ENCODE results near the gene IKBIP.
"Not testable (repeated sequence)": the region's sequence is repeated elsewhere in the genome, so short reads cannot be mapped to it uniquely, and the experiment has no call there.

Gene IKBIP

GRCh38 chr12:98635657-98636323 lies 8.8 kb downstream of the IKBIP start:
- no peak for DNase-seq

- no peak for DNase-seq
Measured at GRCh38 chr12:98618952-98619351, 25.6 kb downstream of the IKBIP start.

GRCh38 chr12:98612696-98613334 lies 31.8 kb downstream of the IKBIP start:
- DNase-seq: no peak

- no peak for DNase-seq
Measured at GRCh38 chr12:98610596-98610995, 34.0 kb downstream of the IKBIP start.

- DNase-seq: no peak
Measured at GRCh38 chr12:98606359-98606988, 38.1 kb downstream of the IKBIP start.

GRCh38 chr12:98601924-98602323 lies 42.7 kb downstream of the IKBIP start:
- DNase-seq: no peak

GRCh38 chr12:98597313-98597712 lies 47.3 kb downstream of the IKBIP start:
- DNase-seq: not testable (repeated sequence)

- no peak for DNase-seq
Measured at GRCh38 chr12:98595243-98595988, 49.2 kb downstream of the IKBIP start.

- no peak for DNase-seq
Measured at GRCh38 chr12:98594050-98594835, 50.3 kb downstream of the IKBIP start.

- DNase-seq: peak; percentile 86
Measured at GRCh38 chr12:98593351-98594049, 51.1 kb downstream of the IKBIP start, which contains the start of gene SLC25A3. TSS of gene SLC25A3 (plus strand) at chr12:98593686. CDS start at chr12:98593979, 293 bp downstream.

- DNase-seq: no peak
Measured at GRCh38 chr12:98592825-98593322, 51.7 kb downstream of the IKBIP start.

- no peak for DNase-seq
Measured at GRCh38 chr12:98591209-98591608, 53.4 kb downstream of the IKBIP start.

- DNase-seq: no peak
Measured at GRCh38 chr12:98587084-98587483, 57.5 kb downstream of the IKBIP start.

- DNase-seq: no peak
Measured at GRCh38 chr12:98582093-98582492, 62.5 kb downstream of the IKBIP start.

- no peak for DNase-seq
Measured at GRCh38 chr12:98581101-98581500, 63.5 kb downstream of the IKBIP start.

- no peak for DNase-seq
Measured at GRCh38 chr12:98580695-98581094, 63.9 kb downstream of the IKBIP start.

GRCh38 chr12:98579835-98580234 lies 64.8 kb downstream of the IKBIP start:
- DNase-seq: no peak

- no peak for DNase-seq
Measured at GRCh38 chr12:98579347-98579746, 65.2 kb downstream of the IKBIP start.

- DNase-seq: no peak
Measured at GRCh38 chr12:98578821-98579220, 65.8 kb downstream of the IKBIP start.

- DNase-seq: no peak
Measured at GRCh38 chr12:98578392-98578791, 66.2 kb downstream of the IKBIP start.

- DNase-seq: not testable (repeated sequence)
Measured at GRCh38 chr12:98576795-98577194, 67.8 kb downstream of the IKBIP start.

GRCh38 chr12:98575013-98575412 lies 69.6 kb downstream of the IKBIP start:
- DNase-seq: no peak

Measured in activated CD4-positive, CD25-positive, alpha-beta regulatory T cell treated with anti-CD3 and anti-CD28 coated beads, Interleukin-2, amount 50 U/mL, for 72 hours (primary cell).